NCI-H2227 (cell line): ENCODE results near the gene PALLD.
"Not testable (repeated sequence)": the region's sequence is repeated elsewhere in the genome, so short reads cannot be mapped to it uniquely, and the experiment has no call there.

Source experiments
- DNase-seq: peaks from one replicate; lab custom pipeline; 2025; ENCODE audit not compliant: unreplicated experiment; lab: John Stamatoyannopoulos, UW

PALLD gene

GRCh38 chr4:168490711-168491110 is 6.1 kb upstream of the PALLD start:
- DNase-seq, result no peak

- no peak for DNase-seq
Measured at GRCh38 chr4:168491563-168491962, 5.3 kb upstream of the PALLD start.

GRCh38 chr4:168498251-168498650 is 1.4 kb downstream of the PALLD start:
- no peak for DNase-seq

GRCh38 chr4:168499241-168499640 is 2.4 kb downstream of the PALLD start:
- DNase-seq, result no peak

GRCh38 chr4:168501407-168501806 is 4.6 kb downstream of the PALLD start:
- DNase-seq, result no peak

GRCh38 chr4:168502861-168503260 is 6.0 kb downstream of the PALLD start:
- DNase-seq, result no peak

GRCh38 chr4:168503652-168504362 is 7.0 kb downstream of the PALLD start:
- DNase-seq, result no peak

GRCh38 chr4:168504526-168504925 is 7.7 kb downstream of the PALLD start:
- no peak for DNase-seq

- no peak for DNase-seq
Measured at GRCh38 chr4:168506014-168506413, 9.2 kb downstream of the PALLD start.

- DNase-seq, result no peak
Measured at GRCh38 chr4:168507178-168507815, 10.4 kb downstream of the PALLD start.

- no peak for DNase-seq
Measured at GRCh38 chr4:168508683-168509082, 11.8 kb downstream of the PALLD start.

- no peak for DNase-seq
Measured at GRCh38 chr4:168509786-168510185, 12.9 kb downstream of the PALLD start.

GRCh38 chr4:168511780-168512489 is 15.1 kb downstream of the PALLD start:
- DNase-seq, result no peak

GRCh38 chr4:168513826-168514225 is 17.0 kb downstream of the PALLD start:
- DNase-seq, result not testable (repeated sequence)

- DNase-seq, result peak; percentile 10
Measured at GRCh38 chr4:168514249-168514852, 17.5 kb downstream of the PALLD start.

- DNase-seq, result no peak
Measured at GRCh38 chr4:168515222-168516011, 18.6 kb downstream of the PALLD start.

- no peak for DNase-seq
Measured at GRCh38 chr4:168516841-168517240, 20.0 kb downstream of the PALLD start.

- no peak for DNase-seq
Measured at GRCh38 chr4:168519576-168519975, 22.7 kb downstream of the PALLD start.

GRCh38 chr4:168521721-168522120 is 24.9 kb downstream of the PALLD start:
- DNase-seq, result no peak

GRCh38 chr4:168522356-168522755 is 25.5 kb downstream of the PALLD start:
- no peak for DNase-seq
